ENCODE results near the gene BAZ1A. TPM values are rescaled to one million over a fixed set of nuclear protein-coding genes. Genes with fewer than 3 reads are reported as not detected.

The BAZ1A gene
- total RNA-seq, 6 donors from 2014 or later: 27.6 to 44.3 (median 36.6) TPM

DNA sequence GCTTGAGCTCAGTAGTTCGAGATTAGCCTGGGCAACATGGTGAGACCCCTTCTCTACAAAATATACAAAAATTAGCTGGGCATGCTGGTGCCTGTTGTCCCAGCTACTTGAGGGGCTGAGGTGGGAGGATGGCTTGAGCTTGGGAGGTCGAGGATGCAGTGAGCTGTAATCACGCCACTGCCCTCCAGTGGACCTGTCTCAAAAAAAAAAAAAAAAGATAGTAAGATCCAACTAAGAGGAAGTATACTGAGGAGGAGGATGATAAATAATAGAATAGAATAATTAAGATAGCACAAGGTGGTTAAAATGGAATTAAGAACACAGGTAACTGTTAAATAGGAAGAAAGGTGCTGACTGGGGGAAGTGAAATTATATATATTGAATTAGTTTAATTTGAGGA is 37.0 kb upstream of the BAZ1A start:
- H3K4me1 ChIP-seq: no peaks in the 10 kb centered on the region

DNA sequence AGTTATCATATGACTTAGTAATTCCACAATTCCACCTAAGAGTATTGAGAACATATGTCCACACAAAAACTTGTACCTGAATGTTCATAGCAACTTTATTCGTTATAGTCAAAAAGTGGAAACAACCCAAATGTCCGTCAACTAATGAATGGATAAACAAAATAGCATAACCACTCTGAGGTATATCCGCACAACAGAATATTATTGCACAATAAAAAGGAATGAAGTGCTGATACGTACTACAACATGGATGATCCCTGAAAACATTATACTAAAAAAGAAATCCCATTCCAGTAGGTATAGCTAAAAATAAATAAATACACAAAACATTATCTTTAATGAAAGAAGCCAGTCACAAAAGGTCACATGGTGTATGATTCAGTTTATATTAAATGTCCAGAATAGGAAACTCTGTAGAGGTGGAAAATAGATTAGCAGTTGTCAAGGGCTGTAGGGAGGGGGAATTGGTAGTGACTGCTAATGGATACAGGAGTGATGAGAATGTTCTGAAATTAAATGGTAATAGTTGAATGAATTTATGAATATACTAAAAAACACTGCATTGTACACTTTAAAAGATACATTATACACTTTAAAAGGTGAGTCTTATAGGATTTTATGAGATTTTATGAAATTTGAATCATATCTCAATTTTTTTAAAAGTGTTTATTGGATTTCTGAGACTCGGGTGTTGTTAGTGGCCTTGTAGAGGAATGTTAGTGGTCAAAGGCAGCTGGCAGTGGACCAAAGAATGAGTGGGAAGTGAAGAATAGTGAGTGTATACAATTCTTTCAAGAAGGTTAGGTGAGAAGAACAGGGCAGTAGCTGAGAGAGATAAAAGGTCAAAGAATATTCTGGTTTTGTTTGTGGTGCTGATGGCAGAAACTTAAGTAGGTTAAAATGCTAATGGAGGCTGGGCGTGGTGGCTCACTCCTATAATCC is 36.3 kb upstream of the BAZ1A start:
- 64% methylated on average over 6 of the region's 6 CpGs for WGBS, 2 donors
- no peak for DNase-seq

More for the DNA sequence above, 37.0 kb upstream of the BAZ1A start:
- DNase-seq (no peak), ATAC-seq (ENCODE audit: low FRiP score in 2 of 2) (no peak)
- Histone ChIP-seq H3K4me3 (no peak overlapping the region), H3K27ac (no peak overlapping the region), H3K27me3 (no peaks in the 10 kb centered on the region), H3K36me3 (no peaks in the 10 kb centered on the region), H3K9me3 (no peaks in the 10 kb centered on the region)
- 58 to 75% methylated on average over 3 of the region's 3 CpGs for WGBS, 2 donors
- no peak for TF ChIP-seq EP300 (IDR thresholded peaks at IDR 0.05)
- no peak for TF ChIP-seq POLR2A (IDR thresholded peaks at IDR 0.05)

DNA sequence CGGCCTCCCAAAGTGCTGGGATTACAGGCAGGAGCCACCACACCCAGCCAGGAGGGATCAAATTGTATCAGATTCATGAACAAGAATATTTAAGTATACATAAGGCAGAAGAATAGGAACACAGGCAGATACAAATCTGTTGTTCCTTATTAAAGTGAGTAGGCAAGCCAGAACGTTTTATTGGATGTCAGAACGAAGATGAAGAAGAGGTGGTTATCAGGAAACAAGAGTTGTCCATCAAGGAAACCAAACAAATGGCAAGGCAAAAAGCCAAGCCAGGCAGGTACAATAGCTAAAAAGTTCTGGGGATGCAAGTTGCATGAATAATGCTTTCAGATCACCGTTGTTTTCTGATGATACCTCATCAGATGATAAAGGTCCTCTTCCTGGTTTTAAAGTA is 31.1 kb upstream of the BAZ1A start:
- H3K27me3 ChIP-seq: no peaks in the 10 kb centered on the region
- DNase-seq: no peak
- TF ChIP-seq POLR2AphosphoS5 (IDR thresholded peaks at IDR 0.05) (no peak), POLR2A (IDR thresholded peaks at IDR 0.05) (no peak), EP300 (IDR thresholded peaks at IDR 0.05) (no peak)
- TF ChIP-seq, protein P1, sequence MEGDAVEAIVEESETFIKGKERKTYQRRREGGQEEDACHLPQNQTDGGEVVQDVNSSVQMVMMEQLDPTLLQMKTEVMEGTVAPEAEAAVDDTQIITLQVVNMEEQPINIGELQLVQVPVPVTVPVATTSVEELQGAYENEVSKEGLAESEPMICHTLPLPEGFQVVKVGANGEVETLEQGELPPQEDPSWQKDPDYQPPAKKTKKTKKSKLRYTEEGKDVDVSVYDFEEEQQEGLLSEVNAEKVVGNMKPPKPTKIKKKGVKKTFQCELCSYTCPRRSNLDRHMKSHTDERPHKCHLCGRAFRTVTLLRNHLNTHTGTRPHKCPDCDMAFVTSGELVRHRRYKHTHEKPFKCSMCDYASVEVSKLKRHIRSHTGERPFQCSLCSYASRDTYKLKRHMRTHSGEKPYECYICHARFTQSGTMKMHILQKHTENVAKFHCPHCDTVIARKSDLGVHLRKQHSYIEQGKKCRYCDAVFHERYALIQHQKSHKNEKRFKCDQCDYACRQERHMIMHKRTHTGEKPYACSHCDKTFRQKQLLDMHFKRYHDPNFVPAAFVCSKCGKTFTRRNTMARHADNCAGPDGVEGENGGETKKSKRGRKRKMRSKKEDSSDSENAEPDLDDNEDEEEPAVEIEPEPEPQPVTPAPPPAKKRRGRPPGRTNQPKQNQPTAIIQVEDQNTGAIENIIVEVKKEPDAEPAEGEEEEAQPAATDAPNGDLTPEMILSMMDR (IDR thresholded peaks at IDR 0.05): no peak
- no peaks in the 10 kb centered on the region for H3K9me3 ChIP-seq
- H3K4me1 ChIP-seq: no peaks in the 10 kb centered on the region
- H3K4me3 ChIP-seq: no peak overlapping the region
- WGBS, 2 donors: 71 to 73% methylated on average over 4 of the region's 4 CpGs
- H3K36me3 ChIP-seq: no peaks in the 10 kb centered on the region
- H3K27ac ChIP-seq: no peak overlapping the region
- ATAC-seq (ENCODE audit: low FRiP score in 2 of 2): no peak

More for the DNA sequence above, 36.3 kb upstream of the BAZ1A start:
- TF ChIP-seq, protein P1 (IDR thresholded peaks at IDR 0.05): no peak
- no peak for TF ChIP-seq POLR2AphosphoS5 (IDR thresholded peaks at IDR 0.05)
- no peak for TF ChIP-seq EP300 (IDR thresholded peaks at IDR 0.05)
- no peak for TF ChIP-seq POLR2A (IDR thresholded peaks at IDR 0.05)
- Histone ChIP-seq H3K4me3 (no peak overlapping the region), H3K4me1 (no peaks in the 10 kb centered on the region), H3K36me3 (no peaks in the 10 kb centered on the region), H3K9me3 (no peaks in the 10 kb centered on the region), H3K27me3 (no peaks in the 10 kb centered on the region), H3K27ac (no peak overlapping the region)
- ATAC-seq (ENCODE audit: low FRiP score in 2 of 2): no peak

DNA sequence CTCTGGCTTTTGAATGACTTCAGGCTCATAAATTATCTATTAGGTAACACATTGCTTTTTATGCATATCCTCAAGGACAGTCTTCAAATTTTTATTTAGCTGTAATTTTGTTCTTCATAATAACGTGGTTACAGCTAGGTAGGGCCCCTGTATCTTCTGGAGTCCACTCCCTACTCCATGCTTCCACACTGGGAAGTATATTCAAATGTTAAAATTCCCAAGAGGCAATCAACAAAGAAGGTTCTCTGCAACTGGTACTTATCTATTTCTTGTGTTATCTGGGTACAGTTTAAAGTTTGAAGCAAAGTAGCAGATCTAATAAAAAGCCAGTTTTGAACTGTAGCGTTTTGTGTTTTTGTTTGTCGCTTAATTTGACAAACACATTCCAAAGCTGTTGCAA is 20.1 kb upstream of the BAZ1A start:
- Histone ChIP-seq H3K27me3 (no peaks in the 10 kb centered on the region), H3K27ac (no peak overlapping the region), H3K36me3 (no peaks in the 10 kb centered on the region), H3K4me1 (no peaks in the 10 kb centered on the region), H3K9me3 (no peaks in the 10 kb centered on the region), H3K4me3 (no peak overlapping the region)
- TF ChIP-seq EP300 (IDR thresholded peaks at IDR 0.05): no peak
- TF ChIP-seq POLR2A (IDR thresholded peaks at IDR 0.05): no peak
- TF ChIP-seq, protein P1 (IDR thresholded peaks at IDR 0.05): no peak
- no peak for TF ChIP-seq POLR2AphosphoS5 (IDR thresholded peaks at IDR 0.05)
- 65 to 75% methylated on average over 3 of the region's 3 CpGs for WGBS, 2 donors
- ATAC-seq (ENCODE audit: low FRiP score in 2 of 2) (no peak), DNase-seq (no peak)

DNA sequence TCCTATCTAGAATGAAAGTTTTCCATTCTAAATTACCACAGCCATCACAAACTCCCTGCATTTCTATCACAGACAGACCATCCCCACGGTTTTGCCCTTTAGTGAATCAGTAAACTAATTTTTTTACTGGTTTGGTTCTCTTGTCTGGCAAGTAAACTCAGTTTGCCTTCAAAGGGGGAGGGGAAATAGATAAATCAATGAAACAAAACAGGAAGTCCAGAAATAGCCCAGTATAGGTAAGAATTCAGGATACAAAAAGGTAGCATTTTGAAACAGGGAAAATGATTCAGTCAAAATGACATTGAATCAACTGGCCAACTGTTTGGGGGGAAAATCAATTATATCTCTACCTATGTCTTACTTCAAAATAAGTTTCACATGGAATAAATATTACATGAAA is 15.8 kb upstream of the BAZ1A start:
- TF ChIP-seq POLR2AphosphoS5 (IDR thresholded peaks at IDR 0.05) (no peak), POLR2A (IDR thresholded peaks at IDR 0.05) (no peak), EP300 (IDR thresholded peaks at IDR 0.05) (no peak)
- TF ChIP-seq, protein P1 (IDR thresholded peaks at IDR 0.05): no peak
- Histone ChIP-seq H3K36me3 (no peaks in the 10 kb centered on the region), H3K4me1 (no peaks in the 10 kb centered on the region), H3K27me3 (no peaks in the 10 kb centered on the region), H3K27ac (no peak overlapping the region), H3K9me3 (no peaks in the 10 kb centered on the region), H3K4me3 (no peak overlapping the region)
- WGBS, 2 donors: 67 to 68% methylated on average over 1 of the region's 1 CpG
- no peak for ATAC-seq (ENCODE audit: low FRiP score in 2 of 2)
- DNase-seq: no peak

Measured in upper lobe of left lung (tissue), 6 donors.